Inflammatory macrophage treated with lipopolysaccharide for 1 hour (primary cell): ENCODE measurements around the gene ETFA.

ENCODE experiments used
- DNase-seq, 2 donors: peaks; one replicate each; pipeline ENCODE4 v3.0.0-alpha.2; 2020 to 2022

Gene ETFA

DNA sequence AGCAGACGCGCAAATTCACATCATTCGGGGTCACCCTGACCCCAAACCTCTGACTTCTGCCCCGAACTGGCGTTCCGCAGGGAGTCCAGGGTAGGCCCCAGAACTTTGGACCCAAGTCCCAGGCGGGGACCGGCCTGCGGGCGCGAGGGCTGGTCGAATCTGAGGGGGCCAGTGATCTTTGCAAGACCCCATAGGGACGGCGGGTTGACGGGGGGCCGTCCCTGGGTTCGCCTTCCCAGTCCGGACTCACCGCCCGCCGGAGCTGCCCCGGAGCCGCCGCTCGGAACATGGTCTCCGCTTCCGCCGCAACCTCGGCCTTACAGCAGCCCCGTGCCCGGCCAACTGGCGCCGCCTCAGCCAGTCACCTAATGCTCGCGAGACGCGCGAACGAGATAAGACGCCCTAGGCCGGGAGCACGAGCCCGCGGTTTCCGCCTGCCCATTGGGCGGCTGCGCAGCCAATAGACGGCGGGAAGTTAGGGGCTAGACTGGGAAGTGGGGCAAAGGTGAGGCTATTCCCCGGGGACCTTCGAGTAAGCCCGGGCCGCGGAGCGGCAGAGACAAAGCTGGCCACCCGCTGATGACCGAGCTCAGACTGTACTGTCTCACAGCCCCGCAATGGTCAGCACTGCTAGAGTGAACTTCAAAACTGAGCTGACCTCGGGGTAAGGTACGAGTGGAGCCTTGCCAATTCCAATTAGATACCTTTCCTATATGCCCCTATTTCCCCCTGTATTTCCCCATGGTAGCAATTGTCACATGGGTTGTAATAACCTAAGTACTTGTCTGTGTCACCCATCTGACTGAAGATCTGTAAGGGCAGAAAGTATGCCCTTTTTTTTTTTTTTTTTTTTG is at the start of gene ETFA:
ETFA (minus strand) TSS at position 370 of the 854 bp plus-strand sequence; CDS start at position 289, 81 bp downstream.
- peak; percentile 96 to 98 for DNase-seq

DNA sequence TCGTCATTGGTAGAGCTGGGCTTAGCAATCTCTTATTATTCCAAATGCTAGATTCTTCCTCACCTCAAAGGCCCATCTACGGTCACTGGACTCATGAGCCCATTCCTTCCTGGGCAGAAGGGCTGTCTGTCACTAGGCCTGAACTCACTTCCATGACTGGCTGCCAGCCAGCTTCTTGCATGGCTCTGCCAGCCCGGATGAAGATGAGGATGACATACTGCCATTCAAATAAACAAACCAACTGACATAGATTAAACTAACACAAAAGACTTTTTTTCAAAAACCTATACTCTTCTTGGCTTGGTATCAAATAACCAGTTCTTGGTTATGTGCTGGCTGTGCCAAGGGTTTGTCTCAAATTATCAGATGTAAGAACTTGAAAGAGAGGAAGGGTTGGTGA is 49.1 kb upstream of the ETFA start:
- DNase-seq = no peak

DNA sequence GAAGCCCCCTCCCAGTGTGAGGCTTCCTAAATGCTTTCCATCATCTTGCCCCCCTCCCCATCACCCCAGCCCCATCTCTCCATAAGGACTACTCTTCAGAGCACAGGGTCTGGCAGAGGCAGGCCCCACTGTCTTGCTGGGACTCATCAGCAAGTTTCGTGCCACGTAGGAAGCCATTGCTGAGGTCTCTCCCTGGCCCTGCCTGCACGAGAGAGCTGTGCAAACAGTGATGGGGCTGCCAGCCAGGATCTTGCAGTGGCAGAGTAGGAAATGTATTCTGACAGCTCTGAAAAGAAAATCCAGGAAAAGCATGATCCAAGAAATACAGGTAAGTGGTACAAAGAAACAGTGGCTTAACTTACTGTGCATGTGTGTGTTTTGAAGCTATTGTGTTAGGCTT is 47.9 kb upstream of the ETFA start:
- DNase-seq = no peak

- no peak for DNase-seq
Measured at GRCh38 chr15:76358453-76358852, 47.2 kb upstream of the ETFA start.

GRCh38 chr15:76354823-76355440 is 43.7 kb upstream of the ETFA start:
- DNase-seq = no peak

- DNase-seq = no peak
Measured at GRCh38 chr15:76353903-76354302, 42.6 kb upstream of the ETFA start.

DNA sequence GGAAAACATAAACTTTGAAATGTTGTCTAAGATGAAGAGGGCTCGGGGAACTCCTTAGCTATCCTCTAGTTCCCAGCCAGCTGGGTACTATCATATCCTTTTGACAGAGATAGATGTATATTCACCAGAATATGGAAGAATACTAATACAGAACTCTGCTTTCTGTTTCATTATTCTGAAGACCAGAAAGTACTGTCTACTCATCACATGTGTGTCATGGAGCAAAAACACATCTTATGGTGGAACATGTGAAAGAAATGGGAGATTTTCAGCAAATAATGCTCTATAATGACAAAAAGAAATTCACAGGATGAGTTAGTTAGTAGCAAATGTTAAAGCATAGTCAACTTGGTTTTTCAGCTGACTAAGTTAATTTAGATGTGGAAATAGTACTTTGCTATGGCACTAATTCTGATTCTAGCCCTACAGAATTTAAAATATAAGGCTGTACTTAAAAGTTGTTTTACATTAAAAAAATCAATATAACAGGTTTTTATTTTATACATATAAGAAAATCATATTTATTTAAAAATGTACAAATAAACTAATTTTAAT is 41.8 kb upstream of the ETFA start:
- no peak for DNase-seq

DNA sequence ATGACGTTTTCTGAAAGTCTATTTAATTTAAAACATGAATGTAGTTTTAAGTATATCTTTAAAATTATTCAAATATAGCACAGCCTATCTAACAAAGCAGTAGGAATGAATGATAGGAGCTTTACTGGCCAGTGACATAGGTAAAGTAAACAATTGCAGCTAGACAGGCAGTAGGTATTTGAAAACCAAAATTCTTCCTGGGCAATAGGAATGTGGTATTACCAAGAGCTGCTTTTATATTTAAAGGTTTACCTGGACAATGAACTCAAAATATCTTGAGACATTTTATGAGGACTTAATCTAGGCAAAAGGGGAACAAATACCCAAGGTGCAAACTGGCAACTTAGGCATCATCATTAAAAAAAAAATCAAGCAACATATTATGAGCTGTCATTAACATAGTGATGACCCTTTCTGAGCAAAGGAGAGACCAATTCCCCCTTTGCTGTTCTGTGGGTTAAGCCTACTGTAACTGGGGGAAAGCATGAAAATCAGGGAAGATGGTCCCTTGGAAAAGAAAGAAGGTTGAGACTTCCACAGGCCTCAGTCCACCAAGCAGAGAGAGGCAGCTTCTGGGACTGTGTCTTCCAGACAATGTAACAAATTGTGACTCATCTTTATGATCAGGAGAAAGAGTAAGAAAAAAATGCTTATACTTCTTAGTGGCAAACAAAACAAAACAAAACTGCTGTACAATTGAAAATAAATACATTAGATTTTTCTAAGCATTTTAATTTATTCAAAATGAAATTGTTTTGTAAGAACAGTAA is 38.2 kb upstream of the ETFA start:
- no peak for DNase-seq

DNA sequence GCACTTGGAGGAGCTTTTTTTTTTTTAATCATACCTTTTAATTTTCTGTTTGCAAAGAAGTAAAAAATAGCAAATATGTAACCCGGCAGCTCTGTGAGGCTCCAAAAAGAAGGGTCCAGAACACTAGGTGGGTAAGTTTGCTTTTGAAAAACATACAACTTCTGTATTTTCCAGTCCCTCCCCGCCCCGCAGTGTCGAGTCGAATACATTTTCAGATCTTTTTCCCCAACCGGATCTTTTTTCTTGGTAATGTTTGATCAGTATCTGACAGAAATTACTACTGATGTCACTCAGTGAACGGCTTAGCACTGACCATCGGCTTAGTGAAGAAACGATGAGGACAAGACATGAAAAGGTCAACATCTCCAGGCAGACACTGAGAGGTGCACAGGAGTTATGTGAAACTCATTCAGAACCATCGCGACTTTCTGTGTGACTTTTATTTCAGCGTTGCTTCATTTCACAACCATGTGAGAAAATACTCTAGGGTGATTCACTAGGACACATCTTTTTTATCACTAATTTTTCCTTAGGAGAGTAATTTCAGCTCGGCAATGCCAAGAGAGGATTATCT is 36.3 kb upstream of the ETFA start:
- no peak for DNase-seq

DNA sequence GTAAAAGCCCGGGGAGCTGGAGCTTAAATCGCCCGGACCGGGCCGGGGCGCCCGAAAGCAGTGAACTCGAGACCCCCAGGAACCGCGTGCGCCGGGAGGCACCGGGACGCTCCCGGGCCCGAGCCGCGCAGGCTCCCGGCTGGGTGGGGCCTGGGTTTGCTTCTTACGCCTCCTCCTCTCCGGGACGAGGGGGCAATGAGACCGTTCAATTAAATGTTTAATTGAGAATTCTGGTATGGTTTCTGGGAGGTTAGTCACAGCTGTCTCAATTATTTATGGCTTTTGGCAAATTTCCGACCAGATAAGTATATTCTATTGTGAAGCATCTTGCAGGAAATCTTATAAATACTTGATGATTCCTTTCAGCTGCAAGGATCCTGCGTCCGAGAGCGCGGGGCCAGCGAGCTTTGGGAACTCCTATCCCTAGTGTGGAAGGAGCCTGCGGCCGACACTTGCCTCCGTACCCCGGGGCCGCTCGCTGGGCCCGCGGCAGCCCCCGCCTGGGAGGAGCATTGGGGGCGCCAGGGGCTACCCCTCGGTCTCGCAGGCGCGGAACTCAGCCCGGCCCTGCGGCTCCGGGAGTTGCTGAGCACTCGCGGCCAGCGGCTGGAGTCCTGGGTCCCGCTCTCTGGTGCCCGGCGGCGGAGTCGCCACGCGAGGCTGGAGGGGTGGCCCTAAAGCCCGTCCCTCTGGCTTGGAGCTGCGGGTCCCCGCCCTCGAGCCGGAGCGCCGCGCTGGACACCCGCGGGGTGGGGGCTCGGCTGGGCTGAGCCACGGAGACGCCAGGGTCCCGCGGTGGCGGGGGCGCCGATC is 35.6 kb upstream of the ETFA start:
- DNase-seq = no peak

- DNase-seq = peak; percentile 55 to 74
Measured at GRCh38 chr15:76345880-76346668, 34.8 kb upstream of the ETFA start.

DNA sequence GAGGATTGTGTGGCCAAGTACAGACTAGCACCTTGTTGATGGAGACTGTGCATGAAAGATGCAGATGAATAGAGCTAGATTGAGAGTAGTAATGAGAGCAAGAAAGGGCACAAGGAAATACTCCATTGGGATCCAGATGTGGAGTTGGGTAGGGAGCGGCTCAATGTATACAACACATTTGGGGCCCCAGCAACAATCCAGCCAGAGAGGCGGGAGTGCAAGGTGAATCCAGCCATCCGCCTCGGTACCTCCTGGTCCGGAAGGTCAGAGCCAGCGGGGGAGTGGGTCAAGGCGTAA is 34.3 kb upstream of the ETFA start:
- no peak for DNase-seq

GRCh38 chr15:76344893-76345582 is 33.8 kb upstream of the ETFA start:
- no peak for DNase-seq

- DNase-seq = no peak
Measured at GRCh38 chr15:76343313-76343996, 32.2 kb upstream of the ETFA start.

DNA sequence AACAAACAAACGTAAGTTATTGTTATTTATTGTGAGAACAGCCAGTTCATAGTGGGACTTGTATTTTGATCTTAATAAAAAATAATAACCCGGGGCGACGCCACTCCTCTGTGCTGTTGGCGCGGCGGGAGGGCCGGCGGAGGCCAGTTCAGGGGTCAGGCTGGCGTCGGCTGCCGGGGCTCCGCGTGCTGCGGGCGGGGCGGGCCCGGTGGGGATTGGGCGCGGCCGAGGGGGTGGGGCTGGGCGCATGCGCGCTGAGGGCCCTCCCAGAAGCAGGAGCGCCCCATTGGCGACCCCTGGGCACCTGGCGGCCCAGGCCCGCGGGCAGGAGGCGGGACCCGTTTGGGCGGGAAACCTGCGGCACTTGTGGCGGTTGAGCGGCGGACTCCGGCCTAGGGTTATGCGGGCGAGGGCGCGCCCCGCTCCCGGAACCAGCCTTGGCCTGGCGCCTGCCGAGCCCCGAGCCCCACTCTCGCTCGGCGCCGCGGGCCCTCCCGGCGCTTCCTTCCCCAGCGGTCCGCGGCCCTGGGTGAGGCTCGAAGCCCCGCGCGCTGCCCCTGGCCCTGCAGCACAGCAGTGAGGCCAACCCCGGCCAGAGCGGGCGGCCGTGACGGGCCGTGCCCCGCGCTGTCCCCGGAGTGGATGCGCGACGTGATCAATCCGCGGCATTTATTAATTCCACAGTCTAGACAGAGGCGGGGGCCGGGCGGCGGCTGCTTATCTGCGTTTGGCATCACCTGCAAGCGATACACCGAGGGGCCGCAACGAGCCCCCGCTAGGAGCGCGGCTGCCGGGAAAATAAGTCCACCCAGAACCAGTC is 31.3 kb upstream of the ETFA start:
- DNase-seq = no peak

- no peak for DNase-seq
Measured at GRCh38 chr15:76342058-76342381, 30.8 kb upstream of the ETFA start.

GRCh38 chr15:76341366-76342057 is 30.2 kb upstream of the ETFA start:
- no peak for DNase-seq

GRCh38 chr15:76340803-76341365 is 29.6 kb upstream of the ETFA start:
- DNase-seq = no peak
